Measurements from ENCODE around the gene C1QL1. TPM values are rescaled to one million over a fixed set of nuclear protein-coding genes. Genes with fewer than 3 reads are reported as not detected.

The C1QL1 gene
- polyA plus RNA-seq, 1 experiment = 1.9 TPM

DNA sequence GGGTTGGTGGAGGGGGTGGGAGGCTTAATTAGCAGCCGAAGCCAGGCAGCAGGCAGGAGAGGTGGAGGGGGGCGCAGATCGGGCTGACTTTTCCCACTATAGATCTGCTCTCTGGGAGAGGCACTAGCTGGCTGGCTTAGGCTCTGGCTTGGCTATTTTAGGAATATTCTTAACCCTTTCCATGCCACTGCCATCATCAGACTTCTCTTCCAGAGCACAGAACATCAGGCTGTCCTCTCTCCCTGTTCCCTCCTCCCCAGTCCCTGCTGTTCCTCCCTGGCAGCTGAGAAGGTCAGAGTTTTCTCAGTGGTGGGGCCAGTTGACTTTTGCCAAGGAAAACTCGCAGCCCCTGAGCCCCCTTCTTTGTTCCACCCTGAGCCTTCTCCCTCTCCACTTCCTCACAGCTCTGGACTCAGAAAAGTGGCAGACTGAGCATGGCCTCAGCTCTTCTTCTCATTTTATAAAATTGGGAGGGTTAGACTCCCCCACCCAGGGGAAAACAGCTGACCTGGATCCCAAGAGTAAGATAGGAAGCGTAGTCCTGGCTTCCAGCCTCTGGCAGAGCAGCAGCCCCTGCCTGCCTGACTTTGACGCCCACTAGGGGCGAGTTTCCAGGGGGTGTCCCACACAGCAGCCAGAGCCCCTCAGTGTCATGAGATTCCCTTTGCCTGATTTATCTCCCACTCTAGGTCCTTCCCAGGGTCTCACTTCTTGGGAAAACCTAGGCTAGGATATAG is 9.9 kb upstream of the C1QL1 start:
- DNase-seq (ENCODE audit: low read depth, low spot score) = no peak
- TF ChIP-seq, protein P1, sequence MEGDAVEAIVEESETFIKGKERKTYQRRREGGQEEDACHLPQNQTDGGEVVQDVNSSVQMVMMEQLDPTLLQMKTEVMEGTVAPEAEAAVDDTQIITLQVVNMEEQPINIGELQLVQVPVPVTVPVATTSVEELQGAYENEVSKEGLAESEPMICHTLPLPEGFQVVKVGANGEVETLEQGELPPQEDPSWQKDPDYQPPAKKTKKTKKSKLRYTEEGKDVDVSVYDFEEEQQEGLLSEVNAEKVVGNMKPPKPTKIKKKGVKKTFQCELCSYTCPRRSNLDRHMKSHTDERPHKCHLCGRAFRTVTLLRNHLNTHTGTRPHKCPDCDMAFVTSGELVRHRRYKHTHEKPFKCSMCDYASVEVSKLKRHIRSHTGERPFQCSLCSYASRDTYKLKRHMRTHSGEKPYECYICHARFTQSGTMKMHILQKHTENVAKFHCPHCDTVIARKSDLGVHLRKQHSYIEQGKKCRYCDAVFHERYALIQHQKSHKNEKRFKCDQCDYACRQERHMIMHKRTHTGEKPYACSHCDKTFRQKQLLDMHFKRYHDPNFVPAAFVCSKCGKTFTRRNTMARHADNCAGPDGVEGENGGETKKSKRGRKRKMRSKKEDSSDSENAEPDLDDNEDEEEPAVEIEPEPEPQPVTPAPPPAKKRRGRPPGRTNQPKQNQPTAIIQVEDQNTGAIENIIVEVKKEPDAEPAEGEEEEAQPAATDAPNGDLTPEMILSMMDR (IDR thresholded peaks at IDR 0.05; ENCODE audit: low read depth, low read length) = no peak
- Histone ChIP-seq H3K9me3 (ENCODE audit: control insufficient read depth, insufficient read depth, low read length) (no peaks in the 10 kb centered on the region), H3K27me3 (ENCODE audit: control insufficient read depth, insufficient read depth, low read length) (peaks cover 2% of the 10 kb centered on the region), H3K4me3 (ENCODE audit: low read depth, low read length) (no peak overlapping the region), H3K27ac (ENCODE audit: low read depth, low read length) (no peak overlapping the region)
- CTCF ChIA-PET = interaction anchor here (1.4 to 1.9 kb wide), 2 partner anchors 42 to 44 kb away, joined by 6 to 10 read pairs; no protein-coding TSS in a partner anchor
- POLR2A ChIA-PET = interaction anchor here (0.5 to 0.8 kb wide), 3 partner anchors 35 to 542 kb away, joined by 3 to 8 read pairs (median 3); no protein-coding TSS in a partner anchor

DNA sequence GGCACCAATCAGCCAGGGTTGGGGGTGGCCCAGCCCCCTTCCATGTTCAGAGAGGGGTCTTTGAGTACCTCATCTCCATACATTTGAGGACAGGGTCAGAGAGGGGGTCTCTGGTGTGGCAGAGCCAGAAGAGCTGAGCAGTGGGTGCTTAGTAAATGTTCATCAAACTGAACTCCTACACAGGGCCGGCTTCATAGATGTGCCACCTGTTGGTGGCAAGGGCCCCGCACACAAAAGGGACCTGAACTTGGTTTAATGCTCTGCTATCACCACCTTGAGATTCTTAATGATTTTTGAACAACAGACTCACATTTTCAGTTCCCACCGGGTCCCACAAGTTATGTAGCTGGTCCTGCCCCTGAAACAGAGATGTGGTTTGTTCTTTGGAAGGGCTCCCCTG is 9.0 kb upstream of the C1QL1 start:
- H3K27me3 ChIP-seq (ENCODE audit: control insufficient read depth, insufficient read depth, low read length) = peaks cover 2% of the 10 kb centered on the region
- ChIA-PET POLR2A (interaction anchor here (0.8 kb wide), 1 partner anchor 36 kb away, joined by 3 read pairs; no protein-coding TSS in a partner anchor), CTCF (interaction anchor here (0.6 to 1.4 kb wide), 2 partner anchors 9 to 45 kb away, joined by 3 to 6 read pairs; partner anchors contain the start of gene C1QL1)
- no peak overlapping the region for H3K4me3 ChIP-seq (ENCODE audit: low read depth, low read length)
- DNase-seq (ENCODE audit: low read depth, low spot score) = no peak
- TF ChIP-seq, protein P1 (IDR thresholded peaks at IDR 0.05; ENCODE audit: low read depth, low read length) = no peak
- H3K9me3 ChIP-seq (ENCODE audit: control insufficient read depth, insufficient read depth, low read length) = no peaks in the 10 kb centered on the region
- H3K27ac ChIP-seq (ENCODE audit: low read depth, low read length) = no peak overlapping the region

DNA sequence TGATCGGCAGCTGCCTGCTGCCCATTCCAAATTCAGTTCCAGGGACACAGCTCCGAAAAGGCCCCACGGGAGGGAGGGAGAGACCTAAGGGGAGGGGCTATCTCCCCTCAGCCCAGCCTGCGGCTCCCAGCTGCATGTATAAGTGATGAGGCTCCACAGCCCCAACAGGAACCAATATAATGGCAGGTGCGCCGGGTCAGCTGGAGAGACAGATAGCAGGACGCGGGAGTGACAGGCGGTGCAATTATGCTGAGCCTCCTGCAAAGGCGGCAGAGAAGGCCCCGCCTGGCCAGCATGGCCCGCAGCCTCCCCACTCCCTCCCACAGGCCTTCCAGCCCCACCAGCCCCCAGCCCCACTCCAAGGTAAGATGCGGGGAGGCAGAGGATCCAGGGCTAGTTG is 8.1 kb upstream of the C1QL1 start:
- CTCF ChIA-PET = no interaction called here

DNA sequence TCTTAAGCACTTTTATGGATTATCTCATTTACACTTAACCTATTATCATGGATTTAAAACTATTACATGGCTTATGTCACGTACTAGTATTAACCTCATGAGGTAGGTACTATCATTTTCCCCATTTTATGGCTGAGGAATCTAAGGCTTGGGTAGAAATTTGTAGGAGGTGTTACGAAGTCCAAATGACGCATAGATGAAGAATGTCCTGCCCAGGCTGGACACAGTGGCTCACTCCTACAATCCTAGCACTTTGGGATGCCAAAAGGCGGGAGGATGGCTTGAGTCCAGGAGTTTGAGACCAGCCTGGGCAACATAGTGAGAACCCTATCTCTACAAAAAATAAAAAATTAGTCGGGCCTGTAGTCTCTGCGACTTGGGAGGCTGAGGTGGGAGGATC is 4.8 kb upstream of the C1QL1 start:
- H3K27me3 ChIP-seq (ENCODE audit: control insufficient read depth, insufficient read depth, low read length) = peaks cover 16% of the 10 kb centered on the region
- H3K27ac ChIP-seq (ENCODE audit: low read depth, low read length) = no peak overlapping the region
- POLR2A ChIA-PET = no interaction called here
- no peak overlapping the region for H3K4me3 ChIP-seq (ENCODE audit: low read depth, low read length)
- CTCF ChIA-PET = no interaction called here
- TF ChIP-seq, protein P1 (IDR thresholded peaks at IDR 0.05; ENCODE audit: low read depth, low read length) = no peak
- DNase-seq (ENCODE audit: low read depth, low spot score) = no peak
- H3K9me3 ChIP-seq (ENCODE audit: control insufficient read depth, insufficient read depth, low read length) = no peaks in the 10 kb centered on the region; the same call in 1 of the 2 replicates

More for the DNA sequence above, 8.1 kb upstream of the C1QL1 start:
- Histone ChIP-seq H3K9me3 (ENCODE audit: control insufficient read depth, insufficient read depth, low read length) (no peaks in the 10 kb centered on the region), H3K4me3 (ENCODE audit: low read depth, low read length) (no peak overlapping the region), H3K27ac (ENCODE audit: low read depth, low read length) (no peak overlapping the region), H3K27me3 (ENCODE audit: control insufficient read depth, insufficient read depth, low read length) (peaks cover 2% of the 10 kb centered on the region)
- DNase-seq (ENCODE audit: low read depth, low spot score) = no peak
- POLR2A ChIA-PET = no interaction called here
- TF ChIP-seq, protein P1 (IDR thresholded peaks at IDR 0.05; ENCODE audit: low read depth, low read length) = no peak
